Esophagus squamous epithelium (tissue), 4 donors: ENCODE results near the gene PRELID3B.

Experiments used
- POLR2A ChIP-seq, 4 donors: fragments of 450-650 bp; IDR thresholded peaks; one replicate each; pipeline ENCODE4 v1.6.1; 2017; ENCODE audit warnings: antibody characterized with exemption in 4 of 4, mild to moderate bottlenecking in 4 of 4, moderate library complexity in 3 of 4
- TF ChIP-seq, protein P1 (sequence below), 6 experiments: fragments of 450-650 bp in 4 of 6; fragments of 200-600 bp in 2 of 6; sonication (generic) in 2 of 6; IDR thresholded peaks; one replicate each; pipeline ENCODE4 v1.5.1; 2016 to 2019; ENCODE audit warnings: antibody characterized with exemption in 6 of 6, mild to moderate bottlenecking in 4 of 6, moderate library complexity in 4 of 6

GRCh38 chr20:59019217-59019616 lies 23.4 kb downstream of the PRELID3B start, which contains the start of gene TUBB1:
- TF ChIP-seq, protein P1, sequence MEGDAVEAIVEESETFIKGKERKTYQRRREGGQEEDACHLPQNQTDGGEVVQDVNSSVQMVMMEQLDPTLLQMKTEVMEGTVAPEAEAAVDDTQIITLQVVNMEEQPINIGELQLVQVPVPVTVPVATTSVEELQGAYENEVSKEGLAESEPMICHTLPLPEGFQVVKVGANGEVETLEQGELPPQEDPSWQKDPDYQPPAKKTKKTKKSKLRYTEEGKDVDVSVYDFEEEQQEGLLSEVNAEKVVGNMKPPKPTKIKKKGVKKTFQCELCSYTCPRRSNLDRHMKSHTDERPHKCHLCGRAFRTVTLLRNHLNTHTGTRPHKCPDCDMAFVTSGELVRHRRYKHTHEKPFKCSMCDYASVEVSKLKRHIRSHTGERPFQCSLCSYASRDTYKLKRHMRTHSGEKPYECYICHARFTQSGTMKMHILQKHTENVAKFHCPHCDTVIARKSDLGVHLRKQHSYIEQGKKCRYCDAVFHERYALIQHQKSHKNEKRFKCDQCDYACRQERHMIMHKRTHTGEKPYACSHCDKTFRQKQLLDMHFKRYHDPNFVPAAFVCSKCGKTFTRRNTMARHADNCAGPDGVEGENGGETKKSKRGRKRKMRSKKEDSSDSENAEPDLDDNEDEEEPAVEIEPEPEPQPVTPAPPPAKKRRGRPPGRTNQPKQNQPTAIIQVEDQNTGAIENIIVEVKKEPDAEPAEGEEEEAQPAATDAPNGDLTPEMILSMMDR (IDR thresholded peaks at IDR 0.05), result no peak
- TF ChIP-seq POLR2A (IDR thresholded peaks at IDR 0.05), result no peak
